ENCODE results near the gene TGM4.

TGM4 gene

DNA sequence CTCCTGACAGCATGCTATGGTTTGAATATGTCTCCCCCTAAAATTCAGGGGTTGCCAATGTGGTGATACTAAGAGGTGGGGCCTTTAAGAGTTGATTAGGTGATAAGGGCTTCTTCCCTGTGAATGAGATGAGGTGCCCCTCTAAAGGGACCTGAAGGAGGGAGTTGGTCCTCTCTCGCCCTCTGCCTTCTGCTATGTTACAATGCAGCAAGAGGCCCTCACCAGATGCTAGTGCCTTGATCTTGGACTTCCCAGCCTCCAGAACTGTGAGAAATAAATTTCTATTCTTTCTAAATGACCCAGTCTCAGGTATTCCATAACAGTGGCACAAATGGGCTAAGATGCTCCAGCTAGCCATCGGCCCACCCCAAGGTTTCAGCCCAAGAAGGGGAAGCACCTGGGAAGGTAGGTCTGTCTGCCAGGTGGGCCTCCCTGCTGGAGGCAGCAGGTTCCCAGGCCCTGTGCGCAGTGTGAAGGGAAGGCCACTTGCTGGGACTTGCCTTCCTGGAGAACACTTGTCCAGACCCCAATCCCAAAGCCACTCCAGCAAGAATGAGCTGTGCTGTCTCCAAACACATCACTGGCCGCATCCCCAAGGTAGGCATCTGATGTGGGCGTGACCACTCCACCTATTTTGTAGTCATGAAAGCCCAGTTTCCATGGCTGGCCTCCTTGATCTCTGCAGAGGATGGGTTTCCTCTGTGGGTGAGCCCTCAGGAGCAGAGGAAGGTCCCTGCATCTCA is 9.0 kb downstream of the TGM4 start:
- DNase-seq = no peak

DNA sequence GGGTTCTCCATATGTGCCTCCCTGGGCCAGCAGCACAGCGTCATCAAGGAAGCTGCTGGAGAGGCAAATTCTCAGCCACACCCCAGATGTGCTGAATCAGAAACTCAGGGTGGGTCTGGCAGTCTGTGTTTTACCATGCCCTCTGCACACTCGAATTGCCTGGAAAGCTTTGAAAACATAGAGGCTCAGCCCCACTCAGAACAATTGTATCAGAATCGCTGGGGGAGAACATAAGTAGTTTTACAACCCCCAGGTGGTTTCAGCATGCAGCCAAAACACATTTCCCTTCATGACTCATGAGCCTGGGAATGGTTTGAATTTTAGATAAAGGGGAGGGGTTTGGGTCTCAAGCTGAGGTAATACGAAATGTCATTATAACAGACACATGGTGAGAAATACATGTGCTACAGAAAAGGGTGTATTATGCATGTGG is 9.6 kb downstream of the TGM4 start:
- DNase-seq = no peak

DNA sequence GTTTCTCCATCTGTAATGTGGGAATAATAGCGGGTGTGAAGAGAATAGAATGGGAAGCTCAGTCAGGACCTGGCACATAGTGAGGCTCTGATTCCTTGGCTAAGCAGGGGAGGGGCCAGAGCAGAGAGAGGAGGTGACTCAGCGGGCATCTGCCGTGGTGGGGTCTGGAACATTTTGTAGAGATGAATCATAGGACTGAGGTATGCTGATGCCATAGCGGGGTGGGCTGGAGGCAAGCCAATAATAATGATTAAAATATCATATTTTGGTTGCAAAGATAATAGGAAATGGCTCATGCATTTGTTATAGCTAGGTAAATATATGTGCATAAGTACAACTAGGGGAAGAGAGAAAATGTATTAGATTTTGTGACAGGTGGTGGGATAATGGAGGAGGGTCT is 11.2 kb downstream of the TGM4 start:
- DNase-seq = no peak

DNA sequence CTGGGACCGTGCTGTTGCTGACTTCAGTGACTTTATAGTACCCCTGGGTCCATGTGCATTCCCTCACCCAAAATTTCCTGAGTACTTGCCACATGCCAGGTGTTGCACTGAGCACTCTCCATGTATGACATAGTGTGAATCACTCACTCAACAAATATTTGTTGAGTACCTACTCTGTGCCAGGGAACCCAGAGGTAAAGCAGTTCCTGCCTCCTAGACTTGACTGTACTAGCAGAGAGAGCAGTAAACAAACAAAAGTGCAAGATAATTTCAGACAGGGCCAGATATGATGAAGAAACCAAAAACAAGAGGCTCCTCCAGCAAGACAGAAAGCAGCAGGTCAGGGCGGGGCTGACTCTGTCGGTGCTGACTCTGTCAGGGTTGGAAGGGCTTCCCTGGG is 12.2 kb downstream of the TGM4 start:
- no peak for DNase-seq

DNA sequence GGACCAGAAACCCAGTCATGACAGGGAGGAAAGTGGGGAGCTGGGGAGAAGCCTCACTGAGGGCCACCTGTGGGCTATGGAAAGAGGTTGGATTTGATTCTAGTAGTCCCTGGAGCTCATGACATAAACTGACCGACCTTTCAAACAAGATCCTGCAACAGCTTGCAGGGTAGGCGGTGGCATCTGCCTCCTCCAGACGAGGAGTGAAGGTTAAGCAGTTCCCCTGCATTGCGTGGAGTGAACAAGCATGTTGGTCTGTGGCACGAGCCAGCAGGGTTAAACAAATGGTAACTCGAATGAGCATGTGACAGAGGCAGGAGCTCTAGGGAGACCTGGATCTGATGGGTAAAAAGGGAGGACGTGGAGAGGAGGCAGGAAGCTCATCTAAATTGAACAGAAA is 12.7 kb downstream of the TGM4 start:
- no peak for DNase-seq

DNA sequence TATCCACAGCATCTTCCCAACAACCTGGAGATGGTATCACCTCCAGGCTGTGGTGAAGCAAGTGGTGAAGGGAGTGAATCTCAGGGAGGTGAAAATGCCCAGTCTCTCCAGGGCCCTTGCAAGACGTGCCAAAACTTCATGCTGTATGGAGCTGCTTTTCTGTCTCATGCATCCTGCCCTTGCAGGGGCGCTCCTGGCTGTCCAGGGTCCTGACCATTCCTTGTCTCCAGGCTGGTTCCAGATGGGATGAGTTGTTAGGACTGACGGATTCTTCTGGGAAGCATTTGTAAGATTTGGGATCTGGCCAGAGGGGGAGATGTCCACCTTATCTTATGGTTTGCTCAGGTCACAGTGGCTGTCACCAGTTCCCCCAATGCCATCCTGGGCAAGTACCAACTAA is 15.8 kb downstream of the TGM4 start:
- DNase-seq = no peak

DNA sequence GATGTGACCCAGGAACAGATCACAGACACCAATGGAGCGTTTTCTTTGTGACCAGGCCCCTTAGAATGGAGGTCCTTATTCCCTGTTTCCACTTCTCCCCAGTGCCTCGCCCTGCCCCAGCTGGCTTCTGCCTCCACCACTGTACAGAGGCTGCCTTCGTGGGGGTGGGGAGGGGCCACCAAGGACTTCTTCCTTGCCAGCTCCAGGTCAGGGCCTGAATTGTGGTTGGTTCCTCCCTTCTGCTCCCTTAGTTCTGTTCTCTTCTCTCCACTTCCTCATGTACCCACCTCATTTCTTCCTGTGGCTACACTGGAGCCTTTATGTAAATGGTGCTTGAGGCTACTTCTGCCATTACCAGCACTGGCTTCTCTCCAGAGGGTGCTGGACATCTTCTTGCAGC is 16.4 kb downstream of the TGM4 start:
- DNase-seq = no peak

DNA sequence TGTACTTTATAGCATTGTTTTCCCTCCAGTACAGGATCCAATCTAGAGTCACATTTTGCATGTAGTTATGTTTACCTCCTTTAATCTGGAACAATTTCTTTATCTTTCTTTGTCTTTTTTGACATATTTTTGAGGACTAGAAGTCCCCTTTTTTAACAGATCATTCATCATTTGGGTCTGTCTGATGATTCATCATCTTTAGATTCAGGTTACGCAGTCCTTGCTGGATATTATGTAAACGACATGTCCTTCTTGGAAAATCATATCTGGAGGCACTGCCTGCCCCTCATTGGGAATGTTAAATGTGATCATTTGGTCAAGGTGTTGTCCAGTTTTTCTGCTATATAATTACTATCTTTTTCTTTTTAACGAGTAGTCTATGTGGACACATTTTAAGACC is 18.3 kb downstream of the TGM4 start:
- no peak for DNase-seq

DNA sequence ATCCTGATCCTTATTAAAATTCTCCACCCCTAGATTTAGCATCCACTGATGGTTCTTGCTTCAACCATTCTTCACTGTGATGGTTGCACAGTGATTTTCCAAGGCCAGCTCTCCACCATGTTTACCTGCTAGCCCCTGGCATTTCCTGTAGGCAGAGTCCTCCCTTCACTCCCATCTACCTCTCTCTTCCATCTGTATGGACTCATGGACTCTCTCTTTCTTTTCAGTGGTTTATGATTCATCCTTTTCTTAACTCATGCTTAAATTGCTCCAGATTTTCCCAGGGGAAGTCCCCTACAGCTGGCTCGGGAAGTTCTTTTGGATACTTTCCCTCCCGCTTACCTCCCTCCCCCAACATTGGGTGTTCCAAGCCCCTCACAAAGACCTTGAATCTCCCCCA is 18.7 kb downstream of the TGM4 start:
- DNase-seq = no peak

DNA sequence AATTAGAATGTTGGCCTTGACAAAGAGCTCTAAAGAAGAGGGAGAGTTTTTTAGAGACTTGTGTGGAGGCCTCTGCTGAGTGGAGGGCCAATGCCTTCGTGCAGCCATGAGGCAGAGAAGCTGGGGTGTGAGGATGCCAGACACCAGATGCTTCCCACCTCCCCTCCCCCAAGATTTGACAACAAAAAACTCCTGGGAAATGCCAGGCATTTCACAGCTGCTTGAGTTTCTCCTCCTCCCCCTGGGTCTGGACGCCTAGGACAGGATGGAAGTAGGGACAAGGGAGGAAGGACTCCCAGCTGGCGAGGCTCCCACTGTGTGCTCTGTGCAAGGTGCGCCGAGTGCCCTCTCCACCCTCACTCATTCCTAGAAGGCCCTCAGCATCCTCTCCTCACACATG is 20.1 kb downstream of the TGM4 start:
- DNase-seq = no peak

DNA sequence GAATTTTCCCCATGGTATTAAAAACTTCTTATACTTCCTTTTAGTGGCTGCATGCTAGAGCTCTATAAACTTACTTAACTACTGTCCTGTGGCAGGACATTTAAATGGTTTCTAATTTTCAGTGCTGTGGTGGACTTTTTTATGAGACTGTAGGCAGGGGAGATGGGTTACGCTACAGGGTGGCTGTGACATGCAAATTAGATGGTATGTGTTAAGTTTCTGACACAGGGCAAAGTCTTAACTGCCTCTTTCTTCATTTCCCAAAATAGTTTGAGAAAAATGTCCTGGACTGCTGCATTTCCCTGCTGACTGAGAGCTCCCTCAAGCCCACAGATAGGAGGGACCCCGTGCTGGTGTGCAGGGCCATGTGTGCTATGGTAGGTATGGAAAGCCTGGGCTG is 22.0 kb downstream of the TGM4 start:
- DNase-seq = no peak

DNA sequence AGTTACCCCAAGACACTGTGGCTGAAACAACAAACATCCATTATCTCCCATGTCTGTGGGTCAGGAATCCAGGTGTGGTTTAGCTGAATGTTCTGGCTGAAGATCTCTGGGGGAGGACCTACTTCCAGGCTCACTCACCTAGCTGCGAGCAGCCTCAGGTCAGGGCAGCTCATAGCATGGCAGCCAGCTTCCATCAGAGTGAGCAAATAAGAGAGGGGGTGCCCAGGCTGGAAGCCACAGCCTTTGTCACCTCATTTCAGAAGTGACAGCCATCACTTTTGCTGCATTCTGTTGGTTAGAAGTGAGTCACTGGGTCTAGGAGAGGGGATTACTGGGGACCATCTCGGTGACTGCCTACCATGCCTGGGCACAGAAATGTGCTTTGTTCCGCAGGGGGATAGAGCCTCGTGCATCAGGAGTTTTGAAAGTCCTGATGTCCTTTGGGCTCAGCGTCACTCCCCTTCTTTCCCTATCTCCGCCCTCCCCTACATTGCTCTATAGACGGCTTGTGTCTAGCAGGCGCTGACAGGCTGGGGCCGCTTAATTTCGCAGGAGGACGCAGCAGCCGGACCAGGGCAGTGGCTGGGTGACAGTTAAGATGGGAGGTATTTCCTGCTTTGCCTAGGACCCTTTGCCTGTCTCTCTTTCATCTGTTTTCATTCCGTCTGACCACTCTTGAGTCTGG is 25.4 kb downstream of the TGM4 start:
- no peak for DNase-seq

DNA sequence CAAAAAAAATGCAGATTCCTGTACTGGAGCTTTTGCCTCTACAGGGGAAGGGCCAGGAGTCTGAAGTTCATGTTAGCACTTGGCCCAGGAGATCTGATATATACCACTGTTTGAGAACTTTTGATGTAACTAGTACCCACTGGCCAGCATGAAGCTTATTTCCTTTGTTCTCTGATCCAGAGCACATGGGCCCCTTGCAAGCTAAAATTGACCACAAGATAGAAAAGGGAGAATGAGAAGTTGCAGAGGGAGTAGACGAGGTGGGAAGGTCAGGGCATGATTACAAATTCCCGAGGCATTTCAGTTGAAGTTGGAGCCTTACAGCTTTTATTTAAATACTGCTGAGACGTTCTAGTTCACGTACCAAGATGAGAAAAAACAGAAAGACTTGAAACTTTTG is 28.2 kb downstream of the TGM4 start:
- DNase-seq = no peak

DNA sequence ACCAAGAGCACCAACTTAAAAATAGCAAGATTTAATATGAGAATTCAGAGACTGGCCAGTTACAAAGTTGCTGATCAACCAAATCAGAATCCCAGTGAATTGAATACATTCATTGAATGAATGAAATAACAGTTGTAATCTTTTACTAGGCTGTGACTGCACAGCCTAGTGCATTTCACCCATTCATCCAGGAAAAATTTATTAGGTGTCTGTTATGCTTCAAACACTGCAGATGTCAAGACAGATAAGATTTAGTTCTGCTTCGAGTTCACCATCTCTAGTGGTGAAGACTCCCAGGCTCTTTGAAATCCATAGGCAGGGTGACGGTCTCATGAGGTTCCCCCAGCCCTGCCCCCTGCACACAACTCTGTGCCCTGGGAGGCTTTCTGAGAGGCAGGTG is 28.9 kb downstream of the TGM4 start:
- DNase-seq = no peak

DNA sequence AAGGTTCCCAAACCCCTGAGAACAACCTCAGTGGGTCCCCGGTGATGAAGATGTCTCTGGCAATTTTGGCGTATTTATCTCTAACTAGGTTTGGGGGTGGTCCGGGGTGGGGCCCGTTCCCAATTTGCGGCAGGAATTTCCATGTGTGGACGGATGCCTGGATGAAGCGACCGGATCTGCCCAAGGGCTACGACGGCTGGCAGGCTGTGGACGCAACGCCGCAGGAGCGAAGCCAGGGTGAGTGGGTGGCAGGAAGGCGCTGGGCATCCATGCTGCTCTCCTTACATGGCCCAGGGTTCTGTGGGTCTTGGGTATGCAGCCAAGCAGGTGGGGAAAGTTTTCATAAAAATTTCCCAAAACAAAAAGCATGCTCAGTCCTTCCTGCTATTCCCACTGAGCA is 29.3 kb downstream of the TGM4 start:
- DNase-seq = no peak

DNA sequence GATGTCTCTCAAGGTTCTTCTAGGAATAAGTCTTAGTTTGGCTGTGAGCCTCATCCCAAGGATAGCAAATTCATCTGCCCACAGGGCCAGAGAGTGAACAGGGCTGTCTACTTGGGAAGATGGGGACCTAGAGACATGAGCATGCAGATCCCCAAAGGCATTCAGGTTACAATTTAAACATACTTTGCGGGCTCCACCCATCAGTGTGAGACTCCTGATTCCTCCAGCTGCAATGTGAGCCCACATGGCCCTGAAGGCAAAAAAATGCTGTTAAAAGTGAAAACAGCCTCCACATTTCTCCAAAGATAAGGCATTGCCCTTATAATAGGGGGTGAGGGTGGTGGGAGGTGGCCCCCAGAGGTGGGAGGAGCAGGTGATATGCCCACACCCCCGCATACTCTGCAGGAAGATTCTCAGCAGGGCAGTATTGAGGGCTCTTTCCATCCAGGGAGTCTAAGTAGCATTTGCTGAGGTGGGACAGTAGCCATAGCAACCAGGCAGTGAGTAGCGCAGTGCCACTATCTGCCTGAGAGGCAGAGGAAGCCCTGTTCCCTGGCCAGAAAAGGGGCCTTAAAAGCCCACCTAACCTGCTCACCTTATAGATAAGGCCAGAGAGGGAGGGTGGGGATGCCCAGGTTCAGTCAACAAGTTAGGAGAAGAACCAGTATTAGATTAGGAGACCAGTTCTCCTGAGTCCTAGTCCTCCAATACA is 31.2 kb downstream of the TGM4 start:
- DNase-seq = no peak

DNA sequence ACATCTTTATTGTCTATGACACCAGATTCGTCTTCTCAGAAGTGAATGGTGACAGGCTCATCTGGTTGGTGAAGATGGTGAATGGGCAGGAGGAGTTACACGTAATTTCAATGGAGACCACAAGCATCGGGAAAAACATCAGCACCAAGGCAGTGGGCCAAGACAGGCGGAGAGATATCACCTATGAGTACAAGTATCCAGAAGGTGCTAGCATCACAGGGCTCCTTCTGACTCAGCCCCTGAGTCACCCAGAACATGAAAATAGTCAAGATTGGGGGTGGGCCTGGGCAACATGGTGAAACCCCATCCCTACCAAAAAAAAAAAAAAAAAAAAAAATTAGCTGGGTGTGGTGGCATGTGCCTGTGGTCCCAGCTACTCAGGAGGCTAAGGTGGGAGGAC is 32.6 kb downstream of the TGM4 start:
- DNase-seq = no peak

DNA sequence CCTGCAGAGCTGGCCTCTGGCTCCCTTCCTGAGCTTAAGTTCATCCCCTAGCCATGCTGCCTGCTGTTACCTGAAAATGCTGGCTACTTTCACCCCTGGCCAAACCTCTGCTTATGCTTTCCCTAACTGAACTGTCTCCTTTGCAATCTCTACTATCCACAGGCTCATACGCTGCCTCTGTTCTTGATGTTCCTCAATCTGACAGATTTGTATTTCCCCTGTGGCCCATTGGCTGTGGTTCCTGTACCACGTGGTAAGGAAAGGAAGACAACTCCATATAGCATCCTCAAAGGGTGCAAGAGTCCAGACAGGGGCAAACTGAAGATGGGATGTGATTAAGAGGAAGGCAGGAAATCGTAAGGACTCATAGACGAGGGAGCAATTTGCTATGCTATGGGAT is 33.2 kb downstream of the TGM4 start:
- DNase-seq = no peak

DNA sequence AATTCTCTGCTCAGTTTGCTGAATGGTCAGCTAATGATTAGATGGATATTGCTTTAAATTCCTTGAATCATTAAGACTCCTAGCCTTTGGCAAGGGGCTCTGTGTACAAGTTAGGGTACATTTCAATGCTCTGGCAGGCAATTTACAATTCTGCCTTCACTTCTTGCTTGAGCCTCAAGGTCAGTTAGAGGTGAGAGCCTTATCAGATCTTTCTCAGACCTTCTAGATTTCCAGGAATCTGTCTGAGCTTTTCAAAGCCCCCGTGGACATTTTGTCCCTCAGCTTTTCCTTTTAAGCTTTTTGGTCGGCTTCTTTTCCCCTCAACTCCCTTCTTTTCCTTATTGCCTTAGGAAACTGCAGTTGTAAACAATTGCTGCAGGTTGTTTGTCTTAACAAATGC is 34.7 kb downstream of the TGM4 start:
- no peak for DNase-seq

DNA sequence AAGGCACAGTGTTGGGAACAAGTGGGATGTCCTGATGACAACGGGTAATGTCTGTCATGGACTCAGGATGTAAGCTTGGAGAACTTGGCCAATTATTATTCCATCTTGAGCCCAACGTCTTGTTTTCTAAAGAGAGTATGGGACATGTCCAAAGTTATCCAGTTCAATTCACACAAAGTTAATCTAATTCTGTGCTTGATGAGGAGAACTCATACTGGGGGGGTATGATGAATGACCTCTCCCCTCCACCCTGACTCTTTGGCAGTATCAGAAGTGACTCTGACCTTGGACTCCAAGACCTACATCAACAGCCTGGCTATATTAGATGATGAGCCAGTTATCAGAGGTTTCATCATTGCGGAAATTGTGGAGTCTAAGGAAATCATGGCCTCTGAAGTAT is 36.3 kb downstream of the TGM4 start:
- DNase-seq = no peak

DNA sequence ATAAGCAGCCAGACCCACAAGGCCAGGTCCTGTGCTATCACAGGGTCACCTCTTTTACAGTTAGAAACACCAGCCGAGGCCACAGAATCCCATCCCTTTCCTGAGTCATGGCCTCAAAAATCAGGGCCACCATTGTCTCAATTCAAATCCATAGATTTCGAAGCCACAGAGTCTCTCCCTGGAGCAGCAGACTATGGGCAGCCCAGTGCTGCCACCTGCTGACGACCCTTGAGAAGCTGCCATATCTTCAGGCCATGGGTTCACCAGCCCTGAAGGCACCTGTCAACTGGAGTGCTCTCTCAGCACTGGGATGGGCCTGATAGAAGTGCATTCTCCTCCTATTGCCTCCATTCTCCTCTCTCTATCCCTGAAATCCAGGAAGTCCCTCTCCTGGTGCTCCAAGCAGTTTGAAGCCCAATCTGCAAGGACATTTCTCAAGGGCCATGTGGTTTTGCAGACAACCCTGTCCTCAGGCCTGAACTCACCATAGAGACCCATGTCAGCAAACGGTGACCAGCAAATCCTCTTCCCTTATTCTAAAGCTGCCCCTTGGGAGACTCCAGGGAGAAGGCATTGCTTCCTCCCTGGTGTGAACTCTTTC is 39.6 kb downstream of the TGM4 start:
- DNase-seq = peak; percentile 46

DNA sequence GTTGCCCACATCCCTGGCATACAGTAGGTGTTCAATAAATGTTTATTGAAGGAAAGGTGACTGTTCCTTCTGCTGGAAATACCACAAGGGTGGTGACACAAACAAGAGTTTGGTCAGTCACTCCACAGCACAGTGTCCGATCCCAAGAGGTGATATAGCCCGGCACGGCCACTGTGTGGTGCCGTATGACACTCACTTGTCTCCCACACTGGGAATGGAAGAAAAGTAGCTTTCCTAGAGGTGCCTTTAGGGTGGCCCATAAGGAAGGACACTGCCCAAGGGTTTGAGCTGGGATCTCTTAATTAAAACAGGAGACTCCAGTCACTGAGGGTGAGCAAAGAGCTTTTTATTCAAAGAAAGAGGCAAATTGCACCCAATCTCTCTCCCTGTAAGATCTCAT is 40.5 kb downstream of the TGM4 start:
- DNase-seq = no peak

DNA sequence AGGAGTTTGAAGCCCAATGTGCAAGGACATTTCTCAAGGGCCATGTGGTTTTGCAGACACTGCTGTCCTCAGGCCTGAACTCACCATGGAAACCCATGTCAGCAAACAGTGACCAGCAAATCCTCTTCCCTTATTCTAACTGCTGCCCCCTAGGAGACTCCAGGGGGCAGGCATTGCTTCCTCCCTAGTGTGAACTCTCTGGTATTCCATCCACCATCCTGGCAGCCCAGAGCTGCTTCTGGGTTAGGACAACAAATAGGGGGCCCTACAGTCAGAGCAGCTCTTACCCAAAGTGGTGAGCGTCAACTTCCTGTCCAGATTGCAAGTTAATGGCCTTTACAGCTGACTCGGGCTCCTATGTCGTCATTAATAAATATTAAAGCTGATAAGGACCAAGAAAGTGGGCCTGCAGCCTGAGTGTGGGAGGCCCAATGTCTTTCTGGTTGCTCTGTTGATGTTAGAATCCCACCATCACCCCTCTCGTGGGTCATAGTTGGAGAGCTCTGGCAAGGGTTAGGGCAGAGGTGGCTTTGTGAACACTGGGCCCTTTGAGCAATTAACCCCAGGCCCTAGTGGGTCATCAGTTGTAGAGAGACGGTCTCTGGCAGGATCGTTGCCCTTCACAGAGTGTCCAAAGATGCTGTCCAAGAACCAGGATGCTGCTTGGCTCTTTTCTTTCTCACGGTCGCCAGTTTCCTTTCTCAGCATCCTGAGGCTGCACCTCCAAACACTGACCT is 41.5 kb downstream of the TGM4 start:
- no peak for DNase-seq
